ENCODE results near the gene ALDH3A1.

Gene ALDH3A1

GRCh38 chr17:19740933-19741332 is 7.2 kb downstream of the ALDH3A1 start:
- DNase-seq (ENCODE audit: low spot score) = no peak

- no peak for DNase-seq (ENCODE audit: low spot score)
Observed at GRCh38 chr17:19739241-19740201, 8.6 kb downstream of the ALDH3A1 start.

- no peak for DNase-seq (ENCODE audit: low spot score)
Observed at GRCh38 chr17:19738757-19739156, 9.3 kb downstream of the ALDH3A1 start.

- no peak for DNase-seq (ENCODE audit: low spot score)
Observed at GRCh38 chr17:19738073-19738449, 10.0 kb downstream of the ALDH3A1 start.

- DNase-seq (ENCODE audit: low spot score) = no peak
Observed at GRCh38 chr17:19737305-19738072, 10.6 kb downstream of the ALDH3A1 start.

- no peak for DNase-seq (ENCODE audit: low spot score)
Observed at GRCh38 chr17:19736071-19736470, 12.0 kb downstream of the ALDH3A1 start.

GRCh38 chr17:19733953-19734526 is 14.1 kb downstream of the ALDH3A1 start:
- no peak for DNase-seq (ENCODE audit: low spot score)

GRCh38 chr17:19731626-19732025 is 16.5 kb downstream of the ALDH3A1 start:
- DNase-seq (ENCODE audit: low spot score) = no peak

GRCh38 chr17:19730843-19731242 is 17.3 kb downstream of the ALDH3A1 start:
- DNase-seq (ENCODE audit: low spot score) = no peak

GRCh38 chr17:19729900-19730299 is 18.2 kb downstream of the ALDH3A1 start:
- no peak for DNase-seq (ENCODE audit: low spot score)

- no peak for DNase-seq (ENCODE audit: low spot score)
Observed at GRCh38 chr17:19728084-19728495, 20.0 kb downstream of the ALDH3A1 start.

GRCh38 chr17:19727501-19728078 is 20.5 kb downstream of the ALDH3A1 start:
- no peak for DNase-seq (ENCODE audit: low spot score)

- no peak for DNase-seq (ENCODE audit: low spot score)
Observed at GRCh38 chr17:19726631-19727376, 21.3 kb downstream of the ALDH3A1 start.

- no peak for DNase-seq (ENCODE audit: low spot score)
Observed at GRCh38 chr17:19725486-19725885, 22.6 kb downstream of the ALDH3A1 start.

- DNase-seq (ENCODE audit: low spot score) = no peak
Observed at GRCh38 chr17:19724501-19725420, 23.3 kb downstream of the ALDH3A1 start.

GRCh38 chr17:19723964-19724363 is 24.1 kb downstream of the ALDH3A1 start:
- no peak for DNase-seq (ENCODE audit: low spot score)

- DNase-seq (ENCODE audit: low spot score) = no peak
Observed at GRCh38 chr17:19720631-19721426, 27.3 kb downstream of the ALDH3A1 start.

GRCh38 chr17:19720210-19720475 is 28.0 kb downstream of the ALDH3A1 start:
- DNase-seq (ENCODE audit: low spot score) = no peak

- no peak for DNase-seq (ENCODE audit: low spot score)
Observed at GRCh38 chr17:19719355-19720209, 28.5 kb downstream of the ALDH3A1 start.

All from RKO (cell line).